ENCODE measurements around the gene MS4A10.

- TF ChIP-seq CTCF (conservative IDR thresholded peaks at IDR 0.05; ENCODE audit: low read depth, low read length), result no peak
- no peak for TF ChIP-seq EZH2 (IDR thresholded peaks at IDR 0.05; ENCODE audit: low read length, unreplicated experiment)
- TF ChIP-seq EZH2phosphoT487 (IDR thresholded peaks at IDR 0.05; ENCODE audit: borderline replicate concordance, low read length), result no peak
These were observed 3.7 kb upstream of the MS4A10 start for GRCh38 chr11:60781286-60781980.

All from PC-3 (cell line).